Uterus (tissue), 2 donors: ENCODE results near the gene GPRC5D.

ENCODE experiments used
- POLR2A ChIP-seq, 2 donors: fragments of 450-650 bp; IDR thresholded peaks; one replicate each; pipeline ENCODE4 v1.6.1; 2016; ENCODE audit warnings: antibody characterized with exemption in 2 of 2, mild to moderate bottlenecking in 1 of 2, moderate library complexity in 1 of 2
- TF ChIP-seq, protein P1 (sequence below), 4 experiments: fragments of 200-600 bp in 2 of 4; fragments of 450-650 bp in 2 of 4; sonication (generic) in 2 of 4; IDR thresholded peaks; one replicate each; pipeline ENCODE4 v1.5.1; 2016 to 2019; ENCODE audit warnings: antibody characterized with exemption in 4 of 4, mild to moderate bottlenecking in 2 of 4, moderate library complexity in 1 of 4

DNA sequence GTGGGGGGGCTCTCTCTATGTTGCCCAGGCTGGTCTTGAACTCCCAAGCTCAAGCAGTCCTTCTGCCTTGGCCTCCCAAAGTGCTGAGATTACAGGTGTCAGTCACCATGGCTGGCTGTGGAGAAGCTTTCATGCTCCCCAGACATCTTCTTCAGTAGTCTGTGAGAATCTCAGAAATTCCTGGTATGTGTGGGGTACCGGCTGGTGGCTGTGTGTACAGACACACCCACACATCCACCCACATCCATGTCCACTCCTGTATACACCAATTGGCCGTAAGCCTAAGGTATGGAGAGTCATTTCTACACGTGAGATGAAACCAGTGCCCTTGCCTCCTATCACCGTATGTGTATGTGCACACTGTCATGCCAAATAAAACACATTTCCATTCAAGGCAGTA lies 27.8 kb downstream of the GPRC5D start:
- TF ChIP-seq, protein P1, sequence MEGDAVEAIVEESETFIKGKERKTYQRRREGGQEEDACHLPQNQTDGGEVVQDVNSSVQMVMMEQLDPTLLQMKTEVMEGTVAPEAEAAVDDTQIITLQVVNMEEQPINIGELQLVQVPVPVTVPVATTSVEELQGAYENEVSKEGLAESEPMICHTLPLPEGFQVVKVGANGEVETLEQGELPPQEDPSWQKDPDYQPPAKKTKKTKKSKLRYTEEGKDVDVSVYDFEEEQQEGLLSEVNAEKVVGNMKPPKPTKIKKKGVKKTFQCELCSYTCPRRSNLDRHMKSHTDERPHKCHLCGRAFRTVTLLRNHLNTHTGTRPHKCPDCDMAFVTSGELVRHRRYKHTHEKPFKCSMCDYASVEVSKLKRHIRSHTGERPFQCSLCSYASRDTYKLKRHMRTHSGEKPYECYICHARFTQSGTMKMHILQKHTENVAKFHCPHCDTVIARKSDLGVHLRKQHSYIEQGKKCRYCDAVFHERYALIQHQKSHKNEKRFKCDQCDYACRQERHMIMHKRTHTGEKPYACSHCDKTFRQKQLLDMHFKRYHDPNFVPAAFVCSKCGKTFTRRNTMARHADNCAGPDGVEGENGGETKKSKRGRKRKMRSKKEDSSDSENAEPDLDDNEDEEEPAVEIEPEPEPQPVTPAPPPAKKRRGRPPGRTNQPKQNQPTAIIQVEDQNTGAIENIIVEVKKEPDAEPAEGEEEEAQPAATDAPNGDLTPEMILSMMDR (IDR thresholded peaks at IDR 0.05), result no peak
- no peak for TF ChIP-seq POLR2A (IDR thresholded peaks at IDR 0.05)
